ENCODE measurements around the gene CCDC24. TPM values are rescaled to one million over a fixed set of nuclear protein-coding genes. Genes with fewer than 3 reads are reported as not detected.

The CCDC24 gene
- total RNA-seq, 1 experiment from 2014 or later: 24.4 TPM

DNA sequence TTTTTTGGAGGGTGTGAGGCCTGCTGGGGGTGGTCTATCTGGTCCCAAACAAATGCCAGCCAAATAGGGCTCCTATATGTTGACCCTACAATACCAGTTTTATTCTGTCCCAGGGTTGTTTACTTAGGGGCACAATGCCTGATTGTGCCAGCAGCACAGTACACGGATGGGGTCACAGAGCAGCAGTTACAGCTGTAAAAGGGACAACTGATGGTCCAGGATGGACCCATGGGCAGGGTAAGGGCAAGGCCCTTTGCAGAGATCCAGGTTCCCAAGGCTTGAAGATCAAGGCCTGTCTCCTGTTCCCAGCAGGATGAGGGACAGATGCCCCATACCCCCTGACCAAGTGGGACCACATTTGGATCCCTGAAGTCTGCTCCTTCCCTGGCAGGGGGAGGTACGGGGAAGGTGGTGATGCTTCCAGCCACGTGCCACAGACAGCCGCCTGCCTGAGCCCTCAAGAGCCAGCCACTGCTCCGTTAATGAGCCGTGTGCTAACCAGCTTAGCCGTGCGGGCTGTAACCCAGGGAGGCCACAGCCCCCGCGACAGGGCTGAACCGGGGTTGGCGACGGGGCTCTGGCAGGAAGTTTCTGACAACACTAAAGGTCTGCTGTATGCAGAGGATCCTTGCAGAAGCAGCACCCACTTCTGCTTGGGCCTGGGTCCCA lies 21.7 kb downstream of the CCDC24 start:
- no peaks in the 10 kb centered on the region for H3K9me3 ChIP-seq (ENCODE audit: control insufficient read depth, insufficient read depth, low read depth, low read length)
- H3K4me3 ChIP-seq (ENCODE audit: low read depth in 2 of 2, low read length in 2 of 2): no peak overlapping the region
- ChIA-PET POLR2A (no interaction called here), CTCF (interaction anchor here (0.6 to 1.7 kb wide), 2 partner anchors 8 to 17 kb away, joined by 3 to 4 read pairs; no protein-coding TSS in a partner anchor)
- TF ChIP-seq TCF7L2 (IDR thresholded peaks at IDR 0.05; ENCODE audit: low read depth, low read length) (no peak), SIN3A (IDR thresholded peaks at IDR 0.05; ENCODE audit: borderline replicate concordance, insufficient read depth, low read depth, low read length) (no peak), POLR2AphosphoS5 (IDR thresholded peaks at IDR 0.05; ENCODE audit: low read depth, low read length) (no peak)
- TF ChIP-seq, protein P1, sequence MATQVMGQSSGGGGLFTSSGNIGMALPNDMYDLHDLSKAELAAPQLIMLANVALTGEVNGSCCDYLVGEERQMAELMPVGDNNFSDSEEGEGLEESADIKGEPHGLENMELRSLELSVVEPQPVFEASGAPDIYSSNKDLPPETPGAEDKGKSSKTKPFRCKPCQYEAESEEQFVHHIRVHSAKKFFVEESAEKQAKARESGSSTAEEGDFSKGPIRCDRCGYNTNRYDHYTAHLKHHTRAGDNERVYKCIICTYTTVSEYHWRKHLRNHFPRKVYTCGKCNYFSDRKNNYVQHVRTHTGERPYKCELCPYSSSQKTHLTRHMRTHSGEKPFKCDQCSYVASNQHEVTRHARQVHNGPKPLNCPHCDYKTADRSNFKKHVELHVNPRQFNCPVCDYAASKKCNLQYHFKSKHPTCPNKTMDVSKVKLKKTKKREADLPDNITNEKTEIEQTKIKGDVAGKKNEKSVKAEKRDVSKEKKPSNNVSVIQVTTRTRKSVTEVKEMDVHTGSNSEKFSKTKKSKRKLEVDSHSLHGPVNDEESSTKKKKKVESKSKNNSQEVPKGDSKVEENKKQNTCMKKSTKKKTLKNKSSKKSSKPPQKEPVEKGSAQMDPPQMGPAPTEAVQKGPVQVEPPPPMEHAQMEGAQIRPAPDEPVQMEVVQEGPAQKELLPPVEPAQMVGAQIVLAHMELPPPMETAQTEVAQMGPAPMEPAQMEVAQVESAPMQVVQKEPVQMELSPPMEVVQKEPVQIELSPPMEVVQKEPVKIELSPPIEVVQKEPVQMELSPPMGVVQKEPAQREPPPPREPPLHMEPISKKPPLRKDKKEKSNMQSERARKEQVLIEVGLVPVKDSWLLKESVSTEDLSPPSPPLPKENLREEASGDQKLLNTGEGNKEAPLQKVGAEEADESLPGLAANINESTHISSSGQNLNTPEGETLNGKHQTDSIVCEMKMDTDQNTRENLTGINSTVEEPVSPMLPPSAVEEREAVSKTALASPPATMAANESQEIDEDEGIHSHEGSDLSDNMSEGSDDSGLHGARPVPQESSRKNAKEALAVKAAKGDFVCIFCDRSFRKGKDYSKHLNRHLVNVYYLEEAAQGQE (IDR thresholded peaks at IDR 0.05; ENCODE audit: insufficient read depth in 1 of 2, low read depth in 2 of 2, low read length in 1 of 2): no peak
- TF ChIP-seq, protein P2, sequence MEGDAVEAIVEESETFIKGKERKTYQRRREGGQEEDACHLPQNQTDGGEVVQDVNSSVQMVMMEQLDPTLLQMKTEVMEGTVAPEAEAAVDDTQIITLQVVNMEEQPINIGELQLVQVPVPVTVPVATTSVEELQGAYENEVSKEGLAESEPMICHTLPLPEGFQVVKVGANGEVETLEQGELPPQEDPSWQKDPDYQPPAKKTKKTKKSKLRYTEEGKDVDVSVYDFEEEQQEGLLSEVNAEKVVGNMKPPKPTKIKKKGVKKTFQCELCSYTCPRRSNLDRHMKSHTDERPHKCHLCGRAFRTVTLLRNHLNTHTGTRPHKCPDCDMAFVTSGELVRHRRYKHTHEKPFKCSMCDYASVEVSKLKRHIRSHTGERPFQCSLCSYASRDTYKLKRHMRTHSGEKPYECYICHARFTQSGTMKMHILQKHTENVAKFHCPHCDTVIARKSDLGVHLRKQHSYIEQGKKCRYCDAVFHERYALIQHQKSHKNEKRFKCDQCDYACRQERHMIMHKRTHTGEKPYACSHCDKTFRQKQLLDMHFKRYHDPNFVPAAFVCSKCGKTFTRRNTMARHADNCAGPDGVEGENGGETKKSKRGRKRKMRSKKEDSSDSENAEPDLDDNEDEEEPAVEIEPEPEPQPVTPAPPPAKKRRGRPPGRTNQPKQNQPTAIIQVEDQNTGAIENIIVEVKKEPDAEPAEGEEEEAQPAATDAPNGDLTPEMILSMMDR (IDR thresholded peaks at IDR 0.05): no peak
- ATAC-seq: no peak
- no peak overlapping the region for H3K27ac ChIP-seq (ENCODE audit: low read length)
- in situ Hi-C loops (cut with HindIII; ENCODE audit: low pct_unique_long_range_greater_than_20kb, low sequenced_read_pairs) (no loop called here), intact Hi-C loops (cut with micrococcal nuclease; ENCODE audit: unreplicated experiment) (no loop called here)
- DNase-seq (ENCODE audit: low read depth, low spot score): no peak
- BruUV-seq (replicated peaks): no TSS peak
- no peaks in the 10 kb centered on the region for H3K36me3 ChIP-seq (ENCODE audit: control insufficient read depth, insufficient read depth, low read length)
- no peaks in the 10 kb centered on the region for H3K27me3 ChIP-seq (ENCODE audit: control insufficient read depth, insufficient read depth, low read length)
- H3K4me1 ChIP-seq (ENCODE audit: control insufficient read depth, insufficient read depth, low read length): no peaks in the 10 kb centered on the region

DNA sequence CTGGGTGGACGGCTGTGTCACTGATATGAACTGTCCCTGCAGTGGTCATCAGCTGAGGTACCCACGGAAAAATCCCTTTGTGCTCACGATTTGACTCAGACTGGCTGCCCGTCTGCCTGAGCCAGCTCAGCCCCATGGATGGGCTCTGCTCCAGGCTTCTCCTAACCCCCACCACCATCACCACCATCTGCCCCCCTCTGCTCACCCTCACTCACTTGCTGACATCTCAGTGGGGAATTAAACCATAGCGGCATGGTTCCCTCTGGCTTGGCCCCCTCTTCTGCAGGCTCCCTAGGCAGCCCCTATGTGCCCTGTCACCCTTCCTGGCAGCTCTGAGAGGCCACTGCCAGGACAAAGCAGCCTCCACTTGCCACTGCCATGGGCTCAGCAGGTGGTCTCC lies 22.6 kb downstream of the CCDC24 start:
- no peaks in the 10 kb centered on the region for H3K27me3 ChIP-seq (ENCODE audit: control insufficient read depth, insufficient read depth, low read length)
- H3K36me3 ChIP-seq (ENCODE audit: control insufficient read depth, insufficient read depth, low read length): no peaks in the 10 kb centered on the region
- DNase-seq (ENCODE audit: low read depth, low spot score) (no peak), ATAC-seq (no peak)
- TF ChIP-seq SIN3A (IDR thresholded peaks at IDR 0.05; ENCODE audit: borderline replicate concordance, insufficient read depth, low read depth, low read length): no peak
- no peak for TF ChIP-seq TCF7L2 (IDR thresholded peaks at IDR 0.05; ENCODE audit: low read depth, low read length)
- TF ChIP-seq, protein P1 (IDR thresholded peaks at IDR 0.05; ENCODE audit: insufficient read depth in 1 of 2, low read depth in 2 of 2, low read length in 1 of 2): no peak
- TF ChIP-seq POLR2AphosphoS5 (IDR thresholded peaks at IDR 0.05; ENCODE audit: low read depth, low read length): no peak
- TF ChIP-seq, protein P2 (IDR thresholded peaks at IDR 0.05): no peak
- CTCF ChIA-PET: interaction anchor here (0.6 to 1.7 kb wide), 2 partner anchors 9 to 18 kb away, joined by 3 to 4 read pairs; no protein-coding TSS in a partner anchor
- no TSS peak for BruUV-seq (replicated peaks)
- in situ Hi-C loops (cut with HindIII; ENCODE audit: low pct_unique_long_range_greater_than_20kb, low sequenced_read_pairs) (no loop called here), intact Hi-C loops (cut with micrococcal nuclease; ENCODE audit: unreplicated experiment) (no loop called here)
- no peaks in the 10 kb centered on the region for H3K4me1 ChIP-seq (ENCODE audit: control insufficient read depth, insufficient read depth, low read length)
- no peak overlapping the region for H3K27ac ChIP-seq (ENCODE audit: low read length)
- POLR2A ChIA-PET: no interaction called here
- no peak overlapping the region for H3K4me3 ChIP-seq (ENCODE audit: low read depth in 2 of 2, low read length in 2 of 2)
- no peaks in the 10 kb centered on the region for H3K9me3 ChIP-seq (ENCODE audit: control insufficient read depth, insufficient read depth, low read depth, low read length)

Measured in Panc1 (cell line).